HG02943 (cell line): ENCODE measurements around the gene GATA2.

Experiments used
- ATAC-seq: cut with Tn5 transposase; IDR thresholded peaks from one replicate; pipeline ENCODE4 v1.9.1; 2021; ENCODE audit warnings: mild to moderate bottlenecking, low read depth, moderate library complexity; ENCODE audit not compliant: unreplicated experiment

Gene GATA2

GRCh38 chr3:128489674-128489926, 3.4 kb downstream of the GATA2 start:
- ATAC-seq = no peak

GRCh38 chr3:128488991-128489673, 3.9 kb downstream of the GATA2 start:
- no peak for ATAC-seq

GRCh38 chr3:128488636-128488990, 4.4 kb downstream of the GATA2 start:
- no peak for ATAC-seq

GRCh38 chr3:128487813-128488635, 5.0 kb downstream of the GATA2 start:
- no peak for ATAC-seq

- ATAC-seq = no peak
These were observed 5.5 kb downstream of the GATA2 start for GRCh38 chr3:128487538-128487812.

GRCh38 chr3:128486681-128487537, 6.1 kb downstream of the GATA2 start:
- ATAC-seq = no peak

- ATAC-seq = no peak
These were observed 6.8 kb downstream of the GATA2 start for GRCh38 chr3:128486205-128486628.

GRCh38 chr3:128485282-128486204, 7.5 kb downstream of the GATA2 start:
- no peak for ATAC-seq

GRCh38 chr3:128484404-128485281, 8.4 kb downstream of the GATA2 start:
- ATAC-seq = no peak

GRCh38 chr3:128483657-128484403, 9.2 kb downstream of the GATA2 start:
- ATAC-seq = no peak

- no peak for ATAC-seq
These were observed 10.0 kb downstream of the GATA2 start for GRCh38 chr3:128482666-128483656.

- ATAC-seq = no peak
These were observed 10.8 kb downstream of the GATA2 start for GRCh38 chr3:128482175-128482574.

- no peak for ATAC-seq
These were observed 11.5 kb downstream of the GATA2 start for GRCh38 chr3:128481438-128481942.

GRCh38 chr3:128480717-128481437, 12.1 kb downstream of the GATA2 start:
- no peak for ATAC-seq

- no peak for ATAC-seq
These were observed 12.7 kb downstream of the GATA2 start for GRCh38 chr3:128480278-128480677.

GRCh38 chr3:128479558-128480086, 13.4 kb downstream of the GATA2 start:
- no peak for ATAC-seq
